ENCODE results near the gene SLC18A3. TPM values are rescaled to one million over a fixed set of nuclear protein-coding genes. Genes with fewer than 3 reads are reported as not detected.

SLC18A3 gene
- total RNA-seq, 1 experiment from 2014 or later: not detected

- no peak overlapping the region for H3K9ac ChIP-seq (ENCODE audit: low read length)
- H3K27ac ChIP-seq (ENCODE audit: low read depth, low read length): no peak overlapping the region
- H3K9me2 ChIP-seq (ENCODE audit: insufficient read depth): no peaks in the 10 kb centered on the region
- ChIA-PET RAD21 (ENCODE audit: low non-redundant PET in 1 of 2, low total read pairs in 2 of 2, uncharacterized antibody in 2 of 2, unreplicated experiment in 2 of 2) (no interaction called here), POLR2A (no interaction called here), CTCF (no interaction called here)
- no peak for DNase-seq (ENCODE audit: low read depth, low spot score)
- H3K4me2 ChIP-seq (ENCODE audit: low read length): no peak overlapping the region
- no peak overlapping the region for H2AFZ ChIP-seq (ENCODE audit: low read depth, low read length, poor library complexity, severe bottlenecking)
- no peak overlapping the region for H3K4me3 ChIP-seq (replicated peaks in 1 of 2; ENCODE audit: low read depth in 1 of 2, low read length in 2 of 2)
- intact Hi-C loops (cut with micrococcal nuclease): no loop called here
- H3K4me1 ChIP-seq (ENCODE audit: control insufficient read depth in 1 of 2, insufficient read depth in 2 of 2, low read length in 2 of 2): no peaks in the 10 kb centered on the region
- peaks cover 12% of the 10 kb centered on the region for H3K27me3 ChIP-seq (ENCODE audit: insufficient read depth, low read length)
- H4K20me1 ChIP-seq (ENCODE audit: insufficient read depth): no peaks in the 10 kb centered on the region
- no peaks in the 10 kb centered on the region for H3K9me3 ChIP-seq (ENCODE audit: control insufficient read depth in 1 of 2, insufficient read depth in 1 of 2, low read depth in 1 of 2, low read length in 2 of 2)
- no peak for ATAC-seq
- H3K79me2 ChIP-seq (ENCODE audit: insufficient read depth, low read length): no peaks in the 10 kb centered on the region
- no peaks in the 10 kb centered on the region for H3K36me3 ChIP-seq (ENCODE audit: control insufficient read depth in 1 of 2, insufficient read depth in 2 of 2, low read length in 2 of 2)
- BruUV-seq (replicated peaks): no TSS peak
- TF ChIP-seq YY1 (IDR thresholded peaks at IDR 0.05; ENCODE audit: extremely low read depth, insufficient replicate concordance, low read depth, low read length) (no peak), ZNF274 (IDR thresholded peaks at IDR 0.05; ENCODE audit: low read depth, low read length) (no peak), ZBTB33 (IDR thresholded peaks at IDR 0.05; ENCODE audit: extremely low read depth, insufficient replicate concordance, low read length) (no peak), EZH2 (IDR thresholded peaks at IDR 0.05) (no peak), CBX3 (IDR thresholded peaks at IDR 0.05; ENCODE audit: low read depth) (no peak), FOSL1 (IDR thresholded peaks at IDR 0.05; ENCODE audit: low read depth) (no peak), CEBPB (IDR thresholded peaks at IDR 0.05; ENCODE audit: low read depth) (no peak), POLR2A (IDR thresholded peaks at IDR 0.05; ENCODE audit: borderline replicate concordance, extremely low read depth, insufficient read depth, insufficient read length) (no peak)
These were observed 47.2 kb upstream of the SLC18A3 start for GRCh38 chr10:49562893-49563292.

DNA sequence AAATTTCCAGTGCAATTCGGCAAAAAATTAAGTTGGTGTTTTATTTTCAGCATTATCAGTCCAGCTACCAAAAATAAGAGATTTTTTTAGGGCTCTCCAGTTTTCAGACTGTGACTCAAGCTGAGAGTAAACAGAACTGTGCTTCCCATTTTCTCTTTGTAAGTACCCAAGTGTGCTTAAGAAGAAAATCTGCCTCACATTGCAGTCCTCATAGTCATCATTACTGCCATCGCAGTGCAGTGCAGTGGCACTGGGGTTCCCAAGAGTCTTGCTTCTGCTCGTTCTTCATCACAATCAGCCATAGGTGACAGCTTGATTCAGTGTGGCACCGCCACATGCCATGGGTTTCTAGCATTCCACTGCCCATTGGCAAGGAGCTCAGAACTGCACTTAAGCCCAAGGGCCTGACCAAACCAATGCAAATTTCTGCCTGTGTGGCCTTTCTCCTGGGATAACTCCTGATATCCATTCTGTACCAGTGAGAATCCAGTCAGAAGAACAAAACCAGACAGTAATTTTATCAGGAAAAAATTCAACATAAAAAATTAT lies 45.6 kb upstream of the SLC18A3 start:
- H3K27me3 ChIP-seq (ENCODE audit: insufficient read depth, low read length): peaks cover 12% of the 10 kb centered on the region
- no peak overlapping the region for H3K4me2 ChIP-seq (ENCODE audit: low read length)
- CTCF ChIA-PET: no interaction called here
- H3K36me3 ChIP-seq (ENCODE audit: control insufficient read depth in 1 of 2, insufficient read depth in 2 of 2, low read length in 2 of 2): no peaks in the 10 kb centered on the region
- ATAC-seq: no peak
- no peak overlapping the region for H3K4me3 ChIP-seq (replicated peaks in 1 of 2; ENCODE audit: low read depth in 1 of 2, low read length in 2 of 2)
- H3K79me2 ChIP-seq (ENCODE audit: insufficient read depth, low read length): no peaks in the 10 kb centered on the region
- RAD21 ChIA-PET (ENCODE audit: low non-redundant PET in 1 of 2, low total read pairs in 2 of 2, uncharacterized antibody in 2 of 2, unreplicated experiment in 2 of 2): no interaction called here
- intact Hi-C loops (cut with micrococcal nuclease): no loop called here
- DNase-seq (ENCODE audit: low read depth, low spot score): no peak
- H4K20me1 ChIP-seq (ENCODE audit: insufficient read depth): no peaks in the 10 kb centered on the region
- H3K9ac ChIP-seq (ENCODE audit: low read length): no peak overlapping the region
- no peak overlapping the region for H2AFZ ChIP-seq (ENCODE audit: low read depth, low read length, poor library complexity, severe bottlenecking)
- H3K27ac ChIP-seq (ENCODE audit: low read depth, low read length): no peak overlapping the region
- BruUV-seq (replicated peaks): no TSS peak
- POLR2A ChIA-PET: no interaction called here
- no peaks in the 10 kb centered on the region for H3K9me2 ChIP-seq (ENCODE audit: insufficient read depth)
- no peaks in the 10 kb centered on the region for H3K4me1 ChIP-seq (ENCODE audit: control insufficient read depth in 1 of 2, insufficient read depth in 2 of 2, low read length in 2 of 2)
- no peaks in the 10 kb centered on the region for H3K9me3 ChIP-seq (ENCODE audit: control insufficient read depth in 1 of 2, insufficient read depth in 1 of 2, low read depth in 1 of 2, low read length in 2 of 2)
- TF ChIP-seq EGR1 (IDR thresholded peaks at IDR 0.05; ENCODE audit: low read depth) (no peak), CBX3 (IDR thresholded peaks at IDR 0.05; ENCODE audit: low read depth) (no peak), FOSL1 (IDR thresholded peaks at IDR 0.05; ENCODE audit: low read depth) (no peak), EZH2 (IDR thresholded peaks at IDR 0.05) (no peak), SRF (IDR thresholded peaks at IDR 0.05; ENCODE audit: low read depth) (no peak), POLR2AphosphoS5 (IDR thresholded peaks at IDR 0.05; ENCODE audit: low read depth, low read length) (no peak), RAD21 (IDR thresholded peaks at IDR 0.05; ENCODE audit: low read depth) (no peak), ZNF274 (IDR thresholded peaks at IDR 0.05; ENCODE audit: low read depth, low read length) (no peak), ZFX (IDR thresholded peaks at IDR 0.05) (no peak), SIN3A (IDR thresholded peaks at IDR 0.05; ENCODE audit: low read depth) (no peak), POLR2A (IDR thresholded peaks at IDR 0.05; ENCODE audit: borderline replicate concordance, extremely low read depth, insufficient read depth, insufficient read length) (no peak), REST (IDR thresholded peaks at IDR 0.05; ENCODE audit: low read depth) (no peak), JUND (IDR thresholded peaks at IDR 0.05) (no peak), CEBPB (IDR thresholded peaks at IDR 0.05; ENCODE audit: low read depth) (no peak)

Measured in HCT116 (cell line).